Activated naive CD8-positive, alpha-beta T cell treated with anti-CD3 and anti-CD28 coated beads for 36 hours (primary cell): Measurements from ENCODE around the gene ANGPTL4. TPM values are rescaled to one million over a fixed set of nuclear protein-coding genes. Genes with fewer than 3 reads are reported as not detected.
"Not testable (repeated sequence)": the region's sequence is repeated elsewhere in the genome, so short reads cannot be mapped to it uniquely, and the experiment has no call there.

Experiments
- DNase-seq: peaks from one replicate; pipeline ENCODE4 v3.0.0; 2021
- H3K27ac Mint-ChIP-seq: one replicate; pipeline ENCODE4 v1.8.0; 2022; ENCODE audit warnings: mild to moderate bottlenecking, moderate library complexity, mixed read lengths
- H3K27me3 Mint-ChIP-seq: one replicate; pipeline ENCODE4 v1.8.0; 2022; ENCODE audit warnings: mild to moderate bottlenecking, mixed read lengths
- H3K36me3 Mint-ChIP-seq: one replicate; pipeline ENCODE4 v1.8.0; 2021; ENCODE audit warnings: mild to moderate bottlenecking, mixed read lengths
- H3K4me1 Mint-ChIP-seq: one replicate; pipeline ENCODE4 v1.8.0; 2021; ENCODE audit warnings: mixed read lengths
- H3K4me3 Mint-ChIP-seq: one replicate; pipeline ENCODE4 v1.8.0; 2022; ENCODE audit warnings: mild to moderate bottlenecking, moderate library complexity, mixed read lengths
- H3K9me3 Mint-ChIP-seq: one replicate; pipeline ENCODE4 v1.8.0; 2022; ENCODE audit warnings: mixed read lengths
- total RNA-seq, 2 experiments: library from RNA; stranded (reverse); gene quantifications; one replicate each; pipeline ENCODE4 v1.2.3, GENCODE V29; 2021

Gene ANGPTL4
- total RNA-seq, 2 experiments from 2014 or later: 1.9 to 2.1 TPM

- Mint-ChIP-seq H3K9me3 (no peaks in the 10 kb centered on the region), H3K4me1 (peaks cover 5% of the 10 kb centered on the region), H3K27ac (no peak overlapping the region), H3K36me3 (peaks cover 6% of the 10 kb centered on the region), H3K27me3 (no peaks in the 10 kb centered on the region), H3K4me3 (no peak overlapping the region)
- DNase-seq: no peak
Measured at GRCh38 chr19:8401981-8402411, 38.0 kb downstream of the ANGPTL4 start.

- Mint-ChIP-seq H3K9me3 (no peaks in the 10 kb centered on the region), H3K27ac (no peak overlapping the region), H3K4me3 (no peak overlapping the region), H3K4me1 (no peaks in the 10 kb centered on the region), H3K36me3 (peaks cover 6% of the 10 kb centered on the region), H3K27me3 (no peaks in the 10 kb centered on the region)
- no peak for DNase-seq
Measured at GRCh38 chr19:8403098-8403819, 39.3 kb downstream of the ANGPTL4 start.

- Mint-ChIP-seq H3K9me3 (no peaks in the 10 kb centered on the region), H3K27me3 (no peaks in the 10 kb centered on the region), H3K27ac (no peak overlapping the region), H3K4me1 (no peaks in the 10 kb centered on the region), H3K4me3 (no peak overlapping the region), H3K36me3 (peaks cover 6% of the 10 kb centered on the region)
- no peak for DNase-seq
Measured at GRCh38 chr19:8403820-8404109, 39.8 kb downstream of the ANGPTL4 start.

- Mint-ChIP-seq H3K36me3 (peaks cover 6% of the 10 kb centered on the region), H3K27ac (no peak overlapping the region), H3K27me3 (no peaks in the 10 kb centered on the region), H3K4me3 (no peak overlapping the region), H3K9me3 (no peaks in the 10 kb centered on the region), H3K4me1 (no peaks in the 10 kb centered on the region)
- DNase-seq: no peak
Measured at GRCh38 chr19:8404391-8405151, 40.6 kb downstream of the ANGPTL4 start.

DNA sequence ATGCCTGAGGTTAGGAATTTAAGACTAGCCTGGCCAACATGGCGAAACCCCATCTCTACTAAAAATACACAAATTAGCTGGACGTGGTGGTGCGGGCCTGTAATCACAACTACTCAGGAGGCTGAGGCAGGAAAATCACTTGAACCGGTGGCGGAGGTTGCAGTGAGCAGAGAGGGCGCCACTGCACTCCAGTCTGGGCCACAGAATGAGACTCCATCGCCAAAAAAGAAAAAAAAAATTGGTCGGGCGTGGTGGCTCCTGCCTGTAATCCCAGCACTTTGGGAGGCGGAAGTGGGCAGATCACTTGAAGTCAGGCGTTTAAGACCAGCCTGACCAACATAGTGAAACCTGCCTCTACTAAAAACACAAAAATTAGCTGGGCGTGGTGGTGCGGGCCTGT lies 46.8 kb downstream of the ANGPTL4 start:
- H3K27me3 Mint-ChIP-seq, H3K27ac Mint-ChIP-seq, H3K4me1 Mint-ChIP-seq, DNase-seq, H3K9me3 Mint-ChIP-seq, H3K4me3 Mint-ChIP-seq, H3K36me3 Mint-ChIP-seq: not testable (repeated sequence)

DNA sequence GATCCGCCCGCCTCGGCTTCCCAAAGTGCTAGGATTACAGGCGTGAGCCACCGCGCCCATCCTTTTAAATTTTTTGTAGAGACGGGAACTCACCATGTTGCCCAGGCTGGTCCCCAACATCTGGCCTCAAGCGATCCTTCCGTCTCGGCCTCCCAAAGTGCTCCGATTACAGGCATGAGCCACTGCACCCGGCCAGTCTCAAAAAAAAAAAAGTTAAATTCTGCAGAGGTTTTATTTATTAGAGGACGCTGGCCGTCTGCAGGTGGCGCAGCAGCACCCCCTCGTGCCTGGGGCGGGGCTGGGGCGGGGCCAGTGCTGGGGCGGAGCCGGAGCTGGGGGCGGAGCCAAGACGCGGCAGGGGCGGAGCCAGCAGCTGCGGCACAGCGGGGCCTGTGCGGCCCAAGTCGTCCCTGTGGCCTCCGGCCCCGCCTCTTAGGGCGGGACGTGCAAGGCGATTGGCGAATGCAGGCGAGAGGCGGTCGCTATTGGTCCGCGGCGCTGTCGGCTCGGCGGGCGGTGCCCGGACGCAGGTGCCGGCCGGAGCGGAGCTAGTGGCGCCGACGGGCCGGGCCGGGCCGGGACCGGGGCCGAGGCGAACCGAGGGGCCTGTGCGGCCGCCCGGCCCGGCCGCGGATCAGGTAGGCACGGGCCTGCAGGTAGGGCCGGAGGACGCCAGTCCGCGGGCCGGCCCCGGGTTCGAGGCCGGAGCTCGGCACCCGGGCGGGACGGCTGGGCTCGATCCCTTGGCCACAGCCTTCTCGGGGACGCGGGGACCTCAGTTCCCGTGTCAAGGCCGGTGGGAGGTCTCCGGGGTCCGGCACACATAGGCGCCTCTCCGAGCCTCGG lies 49.1 kb downstream of the ANGPTL4 start, which contains the start of gene MARCHF2:
TSS of gene MARCHF2 (plus strand) at position 523 of the 846 bp plus-strand sequence. CDS start 8,536 bp downstream, outside the sequence.
- no peak within 1 kb of the TSS for H3K27ac Mint-ChIP-seq
- H3K9me3 Mint-ChIP-seq: no peaks in the 10 kb centered on the region

DNA sequence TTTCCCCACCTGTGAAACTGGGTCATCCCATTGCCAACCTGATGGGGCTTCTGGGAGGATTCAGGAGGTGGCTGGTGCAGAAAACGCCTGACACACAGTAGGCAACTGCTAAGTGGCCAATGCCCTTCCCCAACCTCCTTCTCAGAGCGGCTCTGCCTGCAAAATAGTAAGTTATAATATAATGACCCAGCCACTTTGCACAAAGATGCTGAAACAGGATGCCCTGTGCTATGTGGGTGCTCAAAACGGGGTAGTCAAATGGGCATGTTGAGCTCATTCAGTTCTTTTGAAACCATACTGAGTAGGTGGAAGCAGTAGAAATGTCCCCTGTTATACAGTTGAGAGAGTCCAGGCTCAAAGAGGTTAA lies 49.7 kb downstream of the ANGPTL4 start:
- Mint-ChIP-seq H3K27ac (no peak overlapping the region), H3K4me1 (peaks cover 8% of the 10 kb centered on the region), H3K27me3 (no peaks in the 10 kb centered on the region), H3K9me3 (no peaks in the 10 kb centered on the region), H3K36me3 (no peaks in the 10 kb centered on the region), H3K4me3 (peak overlapping the region; percentile 57)
- DNase-seq: no peak

More for the DNA sequence above, 49.1 kb downstream of the ANGPTL4 start, which contains the start of gene MARCHF2:
- Mint-ChIP-seq H3K4me1 (peaks cover 8% of the 10 kb centered on the region), H3K4me3 (peak within 1 kb of the TSS; percentile 58), H3K27me3 (no peaks in the 10 kb centered on the region), H3K36me3 (no peaks in the 10 kb centered on the region)
- peak; percentile 98 for DNase-seq

- DNase-seq: no peak
- Mint-ChIP-seq H3K27ac (no peak overlapping the region), H3K4me1 (peaks cover 6% of the 10 kb centered on the region), H3K4me3 (no peak overlapping the region), H3K36me3 (no peaks in the 10 kb centered on the region), H3K27me3 (no peaks in the 10 kb centered on the region), H3K9me3 (no peaks in the 10 kb centered on the region)
Measured at GRCh38 chr19:8416796-8417195, 52.8 kb downstream of the ANGPTL4 start.

DNA sequence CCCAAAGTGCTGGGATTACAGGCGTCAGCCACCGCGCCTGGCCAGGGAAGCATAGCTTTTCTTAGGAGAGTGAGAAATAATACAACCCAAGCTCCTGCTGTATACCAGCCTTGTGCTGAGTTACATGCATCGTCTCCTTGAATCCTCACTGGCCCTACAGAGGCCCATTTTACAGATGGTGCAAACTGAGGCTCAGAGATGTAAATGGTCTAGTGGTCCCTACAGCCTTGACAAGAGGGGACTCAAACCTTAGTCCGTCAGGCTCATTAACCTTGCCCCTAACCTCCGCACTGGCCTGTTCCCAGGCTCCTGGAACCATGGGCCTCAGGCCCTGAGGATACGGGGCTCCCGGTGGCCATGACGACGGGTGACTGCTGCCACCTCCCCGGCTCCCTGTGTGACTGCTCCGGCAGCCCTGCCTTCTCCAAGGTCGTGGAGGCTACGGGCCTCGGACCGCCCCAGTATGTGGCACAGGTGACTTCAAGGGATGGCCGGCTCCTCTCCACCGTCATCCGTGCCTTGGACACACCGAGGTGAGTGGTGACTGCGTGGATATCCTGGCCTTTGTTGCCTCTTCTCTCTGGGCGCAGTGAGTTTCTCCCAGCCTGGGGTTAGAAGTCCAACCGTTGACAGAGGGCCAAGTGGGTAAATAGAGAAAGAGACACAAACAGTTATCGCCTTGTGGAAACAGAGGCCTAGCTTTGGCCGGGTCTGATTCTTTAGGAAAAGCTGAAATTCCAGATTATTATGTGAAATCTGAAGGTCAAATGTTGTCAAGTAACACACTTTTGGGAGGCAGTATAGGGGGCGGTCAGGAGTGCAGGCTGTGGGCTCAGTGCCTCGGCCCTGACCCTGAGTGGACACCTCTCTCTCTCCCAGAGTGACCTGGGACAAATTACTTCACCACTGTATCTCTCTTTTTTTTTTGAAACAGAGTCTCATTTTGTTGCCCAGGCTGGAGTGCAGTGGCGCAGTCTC lies 57.8 kb downstream of the ANGPTL4 start:
- H3K36me3 Mint-ChIP-seq: peaks cover 3% of the 10 kb centered on the region
- no peak for DNase-seq
- no peaks in the 10 kb centered on the region for H3K27me3 Mint-ChIP-seq
- no peaks in the 10 kb centered on the region for H3K4me1 Mint-ChIP-seq
- no peaks in the 10 kb centered on the region for H3K9me3 Mint-ChIP-seq
- H3K27ac Mint-ChIP-seq: no peak overlapping the region
- H3K4me3 Mint-ChIP-seq: no peak overlapping the region

DNA sequence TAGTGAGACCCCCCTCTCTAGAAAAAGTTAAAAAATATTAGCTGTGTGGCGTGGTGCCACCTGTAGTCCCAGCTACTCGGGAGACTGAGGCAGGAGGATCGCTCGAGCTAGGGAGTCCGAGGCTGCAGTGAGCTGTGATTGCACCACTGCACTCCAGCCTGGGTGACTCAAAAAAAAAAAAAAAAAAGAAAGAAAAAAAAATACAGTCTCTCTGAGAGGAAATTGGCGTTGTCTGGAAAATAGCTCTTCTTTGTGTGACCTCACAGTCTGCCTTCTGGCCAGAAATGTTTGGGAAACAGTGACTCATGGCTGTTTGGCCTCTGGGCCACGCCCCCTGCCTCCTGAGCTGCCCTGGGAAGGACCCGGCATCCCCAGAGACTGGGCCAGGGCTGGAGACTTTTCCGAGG lies 59.9 kb downstream of the ANGPTL4 start:
- Mint-ChIP-seq H3K27ac (no peak overlapping the region), H3K4me1 (no peaks in the 10 kb centered on the region), H3K4me3 (no peak overlapping the region), H3K36me3 (peaks cover 3% of the 10 kb centered on the region), H3K27me3 (no peaks in the 10 kb centered on the region), H3K9me3 (no peaks in the 10 kb centered on the region)
- no peak for DNase-seq

Other genes starting within 250 kb of the ANGPTL4 start
- gene FBN3, start 214.6 kb upstream of the ANGPTL4 start, total RNA-seq: not detected
- 10 to 100 TPM; 12.8 to 13.2 TPM for gene CERS4, start 154.8 kb upstream of the ANGPTL4 start, total RNA-seq
- 10 to 100 TPM; 71.5 to 77.7 TPM for gene CD320, start 55.8 kb upstream of the ANGPTL4 start, total RNA-seq
- gene NDUFA7, start 42.8 kb upstream of the ANGPTL4 start, total RNA-seq: 10 to 100 TPM; 78.0 to 84.8 TPM
- gene RPS28, start 42.7 kb upstream of the ANGPTL4 start, total RNA-seq: 1,000 to 10,000 TPM; 2,304 to 2,331 TPM
- gene KANK3, start 20.9 kb upstream of the ANGPTL4 start, total RNA-seq: under 1 TPM; 0.47 to 0.64 TPM
- 10 to 100 TPM; 60.9 to 65.5 TPM for gene RAB11B, start 26.2 kb downstream of the ANGPTL4 start, total RNA-seq
- gene MARCHF2, start 49.1 kb downstream of the ANGPTL4 start, total RNA-seq: 1 to 10 TPM; 6.1 to 6.6 TPM
- 100 to 1,000 TPM; 348 to 358 TPM for gene HNRNPM, start 80.8 kb downstream of the ANGPTL4 start, total RNA-seq
- gene PRAM1, start 138.5 kb downstream of the ANGPTL4 start, total RNA-seq: under 1 TPM; 0.33 to 0.68 TPM
- 10 to 100 TPM; 21.2 to 23.4 TPM for gene ZNF414, start 150.0 kb downstream of the ANGPTL4 start, total RNA-seq
- 1 to 10 TPM; 4.5 to 4.8 TPM for gene MYO1F, start 213.3 kb downstream of the ANGPTL4 start, total RNA-seq
- gene ADAMTS10, start 246.6 kb downstream of the ANGPTL4 start, total RNA-seq: 1 to 10 TPM; 3.7 to 4.1 TPM